SK-N-SH (cell line): ENCODE measurements around the gene SMAD3. TPM values are rescaled to one million over a fixed set of nuclear protein-coding genes. Genes with fewer than 3 reads are reported as not detected.

ENCODE experiments used
- CTCF ChIA-PET: fragments of 300-600, 350-600 bp; formaldehyde crosslinking; extraction: SDS; loops from one replicate; lab custom pipeline; 2021; lab: Yijun Ruan, JAX
- POLR2A ChIA-PET: fragments of 350-600 bp; sonication (Branson Sonifier 250); formaldehyde crosslinking; extraction: SDS; loops from one replicate; lab custom pipeline; 2020; ENCODE audit warnings: antibody characterized with exemption, inconsistent platforms; lab: Yijun Ruan, JAX
- DNase-seq: peaks from one replicate; pipeline ENCODE4 v3.0.0; 2012
- H2AFZ ChIP-seq: fragments of 200-600 bp; sonication (generic); 2 replicates; pipeline ENCODE4 v1.8.1; 2016; ENCODE audit warnings: antibody characterized with exemption, mild to moderate bottlenecking, low read depth
- H3F3A ChIP-seq: fragments of 200-600 bp; sonication (generic); replicated peaks from 2 replicates; pipeline ENCODE3; 2016; ENCODE audit warnings: antibody characterized with exemption, mild to moderate bottlenecking; ENCODE audit not compliant: insufficient read depth
- H3K27ac ChIP-seq, 2 experiments: fragments of 200-500 bp in 1 of 2; fragments of 200-600 bp in 1 of 2; sonication (Bioruptor generic) in 1 of 2; sonication (generic), shearing (Covaris generic) in 1 of 2; 2 replicates each; pipeline versions ENCODE4 v1.5.1 to v1.6.1; 2014 to 2016; ENCODE audit warnings: low read depth in 2 of 2, inconsistent platforms in 1 of 2, low read length in 1 of 2, mild to moderate bottlenecking in 1 of 2, mixed read lengths in 1 of 2
- H3K27me3 ChIP-seq: fragments of 200-600 bp; sonication (generic), shearing (Covaris generic); 2 replicates; pipeline ENCODE4 v1.6.1; 2016; ENCODE audit warnings: mixed run types; ENCODE audit not compliant: insufficient read depth
- H3K36me3 ChIP-seq, 2 experiments: fragments of 200-500 bp in 1 of 2; fragments of 200-600 bp in 1 of 2; sonication (Bioruptor generic) in 1 of 2; sonication (generic) in 1 of 2; replicated peaks in 1 of 2; 2 replicates each; pipeline versions ENCODE3 to v1.5.1; 2014 to 2016; ENCODE audit warnings: low read length in 1 of 2, mild to moderate bottlenecking in 1 of 2; ENCODE audit not compliant: insufficient read depth in 2 of 2, control insufficient read depth in 1 of 2
- H3K4me1 ChIP-seq, 2 experiments: fragments of 200-500 bp in 1 of 2; fragments of 200-600 bp in 1 of 2; sonication (Bioruptor generic) in 1 of 2; sonication (generic), shearing (Covaris generic) in 1 of 2; 2 replicates each; pipeline versions ENCODE4 v1.5.1 to v1.6.1; 2014 to 2016; ENCODE audit warnings: low read depth in 1 of 2, low read length in 1 of 2, mixed run types in 1 of 2; ENCODE audit not compliant: insufficient read depth in 2 of 2, control insufficient read depth in 1 of 2
- H3K4me2 ChIP-seq: fragments of 200-600 bp; sonication (generic), shearing (Covaris generic); 2 replicates; pipeline ENCODE4 v1.6.1; 2017; ENCODE audit warnings: mixed run types
- H3K4me3 ChIP-seq, 2 experiments: fragments of 200-500 bp in 1 of 2; fragments of 200-600 bp in 1 of 2; sonication (Bioruptor generic) in 1 of 2; sonication (generic), shearing (Covaris generic) in 1 of 2; 2 replicates each; pipeline versions ENCODE4 v1.5.1 to v1.8.1; 2014 to 2016; ENCODE audit warnings: low read depth in 2 of 2, inconsistent platforms in 1 of 2, low read length in 1 of 2, mild to moderate bottlenecking in 1 of 2, mixed read lengths in 1 of 2, moderate library complexity in 1 of 2
- H3K79me2 ChIP-seq: fragments of 200-600 bp; sonication (generic); 2 replicates; pipeline ENCODE4 v1.8.1; 2017; ENCODE audit warnings: mild to moderate bottlenecking; ENCODE audit not compliant: insufficient read depth
- H3K9ac ChIP-seq: fragments of 200-600 bp; sonication (generic); 2 replicates; pipeline ENCODE4 v1.6.1; 2017; ENCODE audit warnings: mixed run types
- H3K9me2 ChIP-seq: fragments of 200-600 bp; sonication (generic); 2 replicates; pipeline ENCODE4 v1.6.1; 2017; ENCODE audit warnings: mixed run types
- H3K9me3 ChIP-seq: fragments of 200-600 bp; sonication (generic); 2 replicates; pipeline ENCODE4 v1.6.1; 2017; ENCODE audit warnings: mixed run types, mild to moderate bottlenecking, moderate library complexity
- H4K20me1 ChIP-seq: fragments of 200-600 bp; sonication (generic); 2 replicates; pipeline ENCODE4 v1.6.1; 2017; ENCODE audit warnings: mild to moderate bottlenecking, mixed run types; ENCODE audit not compliant: insufficient read depth
- CHD2 ChIP-seq: fragments of 150-350 bp; IDR thresholded peaks from 2 replicates; pipeline ENCODE4 v1.6.1; 2018; ENCODE audit warnings: low read length; ENCODE audit not compliant: partially characterized antibody
- ELF1 ChIP-seq: IDR thresholded peaks from 2 replicates; pipeline ENCODE4 v1.4.0; 2012
- EP300 ChIP-seq, 2 experiments: IDR thresholded peaks; 2 replicates each; pipeline versions ENCODE4 v1.4.0 to v1.6.1; 2012; ENCODE audit warnings: borderline replicate concordance in 1 of 2, low read depth in 1 of 2, low read length in 1 of 2
- EZH2phosphoT487 ChIP-seq: fragments of 200-600 bp; sonication (generic); IDR thresholded peaks from 2 replicates; pipeline ENCODE4 v1.6.1; 2017; ENCODE audit warnings: low read depth, mixed run types, mild to moderate bottlenecking, antibody characterized with exemption, moderate library complexity, borderline replicate concordance
- FOSL2 ChIP-seq: IDR thresholded peaks from 2 replicates; pipeline ENCODE4 v1.4.0; 2012; ENCODE audit warnings: low read depth, mild to moderate bottlenecking, moderate library complexity, borderline replicate concordance
- GABPA ChIP-seq: IDR thresholded peaks from 2 replicates; pipeline ENCODE4 v1.4.0; 2012; ENCODE audit warnings: low read depth, mild to moderate bottlenecking
- GATA2 ChIP-seq: sonication (generic); formaldehyde crosslinking; IDR thresholded peaks from 2 replicates; pipeline ENCODE4 v1.5.0; 2020; ENCODE audit warnings: mild to moderate bottlenecking, missing genetic modification reagents
- JUND ChIP-seq: IDR thresholded peaks from 2 replicates; pipeline ENCODE4 v1.4.0; 2012
- MEF2A ChIP-seq: IDR thresholded peaks from 2 replicates; pipeline ENCODE4 v1.4.0; 2012; ENCODE audit warnings: low read depth, borderline replicate concordance
- MXI1 ChIP-seq: IDR thresholded peaks from 2 replicates; pipeline ENCODE4 v1.6.1; 2012; ENCODE audit warnings: mild to moderate bottlenecking, low read depth, low read length, improper control_type of control experiment
- NFIC ChIP-seq: IDR thresholded peaks from 2 replicates; pipeline ENCODE4 v1.4.0; 2012; ENCODE audit warnings: borderline replicate concordance
- NRF1 ChIP-seq: IDR thresholded peaks from 2 replicates; pipeline ENCODE4 v1.6.1; 2012; ENCODE audit warnings: low read depth, mild to moderate bottlenecking, low read length
- RAD21 ChIP-seq: IDR thresholded peaks from 2 replicates; pipeline ENCODE4 v1.6.1; 2012; ENCODE audit warnings: mild to moderate bottlenecking, low read length
- RCOR1 ChIP-seq: fragments of 150-350 bp; IDR thresholded peaks from 2 replicates; pipeline ENCODE4 v1.6.1; 2017; ENCODE audit warnings: antibody characterized with exemption, low read length
- REST ChIP-seq: IDR thresholded peaks from 2 replicates; pipeline ENCODE4 v1.6.1; 2012; ENCODE audit warnings: mild to moderate bottlenecking, low read depth, low read length, moderate library complexity
- SIN3A ChIP-seq: IDR thresholded peaks from 2 replicates; pipeline ENCODE4 v1.6.1; 2012; ENCODE audit warnings: low read depth, mild to moderate bottlenecking, low read length, moderate library complexity, borderline replicate concordance
- SMC3 ChIP-seq: IDR thresholded peaks from 2 replicates; pipeline ENCODE4 v1.6.1; 2012; ENCODE audit warnings: low read depth, low read length, improper control_type of control experiment
- TAF1 ChIP-seq: IDR thresholded peaks from 2 replicates; pipeline ENCODE4 v1.6.1; 2012; ENCODE audit warnings: low read depth, mild to moderate bottlenecking, low read length, moderate library complexity, borderline replicate concordance
- TCF12 ChIP-seq: IDR thresholded peaks from 2 replicates; pipeline ENCODE4 v1.4.0; 2012
- USF2 ChIP-seq: fragments of 150-350 bp; IDR thresholded peaks from 2 replicates; pipeline ENCODE4 v1.6.1; 2017; ENCODE audit warnings: antibody characterized with exemption, low read length, low read depth, borderline replicate concordance
- YY1 ChIP-seq: IDR thresholded peaks from 2 replicates; pipeline ENCODE4 v1.4.0; 2012; ENCODE audit warnings: low read depth, mild to moderate bottlenecking
- ZBTB33 ChIP-seq: IDR thresholded peaks from 2 replicates; pipeline ENCODE4 v1.4.0; 2012; ENCODE audit warnings: low read depth, borderline replicate concordance
- WGBS: methylation state at CpG from one replicate; pipeline ENCODE4 v1.1.6; 2017; ENCODE audit warnings: low lambda C conversion rate; 5-methylcytosine and 5-hydroxymethylcytosine counted together
- polyA plus RNA-seq, 3 experiments: library from polyadenylated mRNA; depleted of rRNA; stranded (reverse); fragments of >200 nt; gene quantifications; 2 replicates each; pipeline ENCODE4 v1.2.3, GENCODE V29; 2012

SMAD3 gene
- polyA plus RNA-seq, 1 of the 3 experiments (the other 2 are of a cell fraction) = 19.5 TPM

- Histone ChIP-seq H3K36me3 (peaks cover 47 to 61% of the 10 kb centered on the region in 2 experiments), H2AFZ (no peak overlapping the region), H3K79me2 (no peaks in the 10 kb centered on the region), H3K9ac (no peak overlapping the region), H3K4me3 (no peak overlapping the region), H3K27ac (no peak overlapping the region), H3F3A (peaks cover 3% of the 10 kb centered on the region), H3K4me1 (no peaks in the 10 kb centered on the region), H3K27me3 (no peaks in the 10 kb centered on the region), H4K20me1 (no peaks in the 10 kb centered on the region), H3K9me3 (no peaks in the 10 kb centered on the region), H3K9me2 (no peaks in the 10 kb centered on the region), H3K4me2 (no peak overlapping the region)
- DNase-seq = no peak
- CTCF ChIA-PET = interaction anchor here (1.2 kb wide), 1 partner anchor 284 kb away, joined by 4 read pairs; no protein-coding TSS in a partner anchor
- POLR2A ChIA-PET = no interaction called here
- no peak for TF ChIP-seq NRF1
- no peak for TF ChIP-seq GABPA
- no peak for TF ChIP-seq RAD21
- no peak for TF ChIP-seq JUND
- TF ChIP-seq FOSL2 = no peak
- TF ChIP-seq MEF2A = no peak
- TF ChIP-seq SMC3 = no peak
- TF ChIP-seq EZH2phosphoT487 = no peak
- no peak for TF ChIP-seq TAF1
- no peak for TF ChIP-seq YY1
- no peak for TF ChIP-seq SIN3A
- TF ChIP-seq CHD2 = no peak
- no peak for TF ChIP-seq RCOR1
- 95% methylated on average over 2 of the region's 2 CpGs for WGBS
Observed at GRCh38 chr15:67230504-67230903, 165.1 kb downstream of the SMAD3 start.

GRCh38 chr15:67232591-67232990 lies 167.2 kb downstream of the SMAD3 start:
- Histone ChIP-seq H3K27ac (no peak overlapping the region), H3K9me3 (no peaks in the 10 kb centered on the region), H2AFZ (no peak overlapping the region), H3K9ac (no peak overlapping the region), H3K4me2 (no peak overlapping the region), H4K20me1 (peaks cover 7% of the 10 kb centered on the region; the same call in 1 of the 2 replicates), H3K9me2 (no peaks in the 10 kb centered on the region), H3F3A (peaks cover 7% of the 10 kb centered on the region), H3K79me2 (peaks cover 11% of the 10 kb centered on the region), H3K36me3 (peaks cover 51 to 54% of the 10 kb centered on the region in 2 experiments), H3K4me1 (no peaks in the 10 kb centered on the region; a peak in 1 of 4 replicates), H3K4me3 (no peak overlapping the region), H3K27me3 (no peaks in the 10 kb centered on the region)
- no peak for DNase-seq
- ChIA-PET POLR2A (no interaction called here), CTCF (no interaction called here)
- WGBS = 91% methylated on average over 3 of the region's 3 CpGs
- TF ChIP-seq TCF12 (no peak), USF2 (no peak), ZBTB33 (no peak), TAF1 (no peak), MXI1 (no peak), GATA2 (CRISPR knock-in tag) (no peak), GABPA (no peak), NFIC (no peak), RCOR1 (no peak), SIN3A (no peak), REST (no peak), CHD2 (no peak), FOSL2 (no peak), EP300 (IDR thresholded peaks at IDR 0.05; ENCODE audit: borderline replicate concordance in 1 of 2, low read depth in 1 of 2, low read length in 1 of 2) (no peak), ELF1 (no peak)
